K562 (cell line): ENCODE results near the gene ZNF778. TPM values are rescaled to one million over a fixed set of nuclear protein-coding genes. Genes with fewer than 3 reads are reported as not detected.

Experiments
- ATAC-seq: fragments of 200-7000 bp; cut with Tn5 transposase; 3 replicates; pipeline ENCODE4 v1.9.1; 2020; ENCODE audit warnings: moderate library complexity
- BruUV-seq: library from RNA; stranded (reverse); fragments of 400-500 nt; replicated peaks from 2 replicates; lab custom pipeline; 2021; lab: Mats Ljungman, UMichigan
- CTCF ChIA-PET: fragments of 300-600 bp; formaldehyde crosslinking; extraction: SDS; loops from one replicate; lab custom pipeline; 2021; ENCODE audit warnings: low intra/inter-chr PET ratio; lab: Yijun Ruan, JAX
- POLR2A ChIA-PET: fragments of 300-600, 350-650 bp; sonication (Branson Sonifier 250); formaldehyde crosslinking; extraction: SDS; loops from one replicate; lab custom pipeline; 2021; ENCODE audit warnings: antibody characterized with exemption, inconsistent platforms; lab: Yijun Ruan, JAX
- DNase-seq, 4 experiments: peaks; one replicate each; pipeline versions ENCODE4 v3.0.0 to v3.0.0-alpha.2; 2011 to 2018; ENCODE audit warnings: low spot score in 3 of 4, mixed read lengths in 3 of 4; ENCODE audit errors: extremely low read depth in 1 of 4
- FAIRE-seq: peaks from 2 replicates; lab custom pipeline; 2011; peaks lifted over from hg19 to GRCh38; lab: Jason Lieb, UNC
- H2AFZ ChIP-seq: 2 replicates; pipeline ENCODE4 v1.6.0; 2011; ENCODE audit warnings: low read depth, low read length, control low read depth, inconsistent platforms
- H3K27ac ChIP-seq: fragments of 200-600 bp; 3 replicates; pipeline ENCODE4 v1.8.0; 2011; ENCODE audit warnings: low read depth, mild to moderate bottlenecking, control low read depth, inconsistent platforms, low read length, moderate library complexity, mixed read lengths; ENCODE audit errors: extremely low read depth
- H3K27me3 ChIP-seq, 2 experiments: fragments of 300-600 bp in 1 of 2; 2 replicates in 1 of 2; 3 replicates in 1 of 2; pipeline versions ENCODE4 v1.6.0 to v1.8.0; 2011; ENCODE audit warnings: inconsistent platforms in 2 of 2, low read length in 2 of 2, mild to moderate bottlenecking in 1 of 2, mixed read lengths in 1 of 2, moderate library complexity in 1 of 2; ENCODE audit not compliant: control insufficient read depth in 2 of 2, insufficient read depth in 2 of 2
- H3K36me3 ChIP-seq: fragments of 300-600 bp; 3 replicates; pipeline ENCODE4 v1.8.0; 2011; ENCODE audit warnings: mild to moderate bottlenecking, low read length, inconsistent platforms; ENCODE audit not compliant: control insufficient read depth, insufficient read depth
- H3K4me1 ChIP-seq, 2 experiments: fragments of 200-600 bp in 1 of 2; replicated peaks in 1 of 2; 2 replicates in 1 of 2; 3 replicates in 1 of 2; pipeline versions ENCODE4 v1.5.1 to v1.8.0; 2011; ENCODE audit warnings: inconsistent platforms in 2 of 2, low read length in 2 of 2, mild to moderate bottlenecking in 1 of 2, mixed read lengths in 1 of 2, moderate library complexity in 1 of 2; ENCODE audit not compliant: control insufficient read depth in 2 of 2, insufficient read depth in 2 of 2
- H3K4me2 ChIP-seq: 2 replicates; pipeline ENCODE4 v1.6.1; 2011; ENCODE audit warnings: low read length, control low read depth, inconsistent platforms, mixed read lengths; ENCODE audit not compliant: insufficient read depth
- H3K4me3 ChIP-seq: fragments of 200-600 bp; sonication (generic), shearing (Covaris generic); 2 replicates; pipeline ENCODE4 v1.5.1; 2016; ENCODE audit warnings: control low read depth, inconsistent platforms
- H3K79me2 ChIP-seq: fragments of 200-600 bp; 3 replicates; pipeline ENCODE4 v1.8.0; 2011; ENCODE audit warnings: low read length, inconsistent platforms; ENCODE audit not compliant: control insufficient read depth, insufficient read depth
- H3K9ac ChIP-seq, 2 experiments: 2 replicates each; pipeline versions ENCODE4 v1.6.0 to v1.6.1; 2011; ENCODE audit warnings: low read depth in 2 of 2, low read length in 2 of 2, control low read depth in 1 of 2, inconsistent platforms in 1 of 2, mild to moderate bottlenecking in 1 of 2, mixed read lengths in 1 of 2; ENCODE audit not compliant: insufficient read depth in 1 of 2
- H3K9me1 ChIP-seq: one replicate; pipeline ENCODE4 v1.6.0; 2011; ENCODE audit warnings: inconsistent platforms, mild to moderate bottlenecking, low read length, moderate library complexity; ENCODE audit not compliant: control insufficient read depth, insufficient read depth
- H3K9me3 ChIP-seq: replicated peaks from 2 replicates; pipeline ENCODE4 v1.5.1; 2011; ENCODE audit warnings: low read depth, low read length, inconsistent platforms; ENCODE audit not compliant: control insufficient read depth, insufficient read depth
- H4K20me1 ChIP-seq: replicated peaks from 2 replicates; pipeline ENCODE4 v1.6.1; 2011; ENCODE audit warnings: low read length, inconsistent platforms, mixed read lengths; ENCODE audit not compliant: control insufficient read depth, insufficient read depth
- CBFA2T2 ChIP-seq: fragments of 450-650 bp; conservative IDR thresholded peaks from 2 replicates; pipeline ENCODE4 v1.6.1; 2017; ENCODE audit warnings: mild to moderate bottlenecking
- CBX1 ChIP-seq: sonication (generic); IDR thresholded peaks from 2 replicates; pipeline ENCODE4 v1.6.1; 2016; ENCODE audit warnings: antibody characterized with exemption, low read depth, mild to moderate bottlenecking
- ERF ChIP-seq: fragments of 450-650 bp; formaldehyde crosslinking; IDR thresholded peaks from 2 replicates; pipeline ENCODE4 v1.4.0; 2020; ENCODE audit warnings: mild to moderate bottlenecking, mixed read lengths
- KLF10 ChIP-seq: fragments of 250-450 bp; sonication (Bioruptor Pico); IDR thresholded peaks from 2 replicates; pipeline ENCODE4 v1.6.1; 2021; ENCODE audit warnings: matching md5 sums
- PHB ChIP-seq: fragments of 250-450 bp; sonication (Bioruptor Pico); IDR thresholded peaks from 2 replicates; pipeline ENCODE4 v1.5.0; 2021
- PHF20 ChIP-seq: fragments of 450-650 bp; IDR thresholded peaks from 2 replicates; pipeline ENCODE4 v1.6.1; 2018; ENCODE audit not compliant: partially characterized antibody
- PHF8 ChIP-seq: fragments of 200-600 bp; sonication (generic); IDR thresholded peaks from 2 replicates; pipeline ENCODE4 v1.6.1; 2012; ENCODE audit warnings: mixed run types, mild to moderate bottlenecking, inconsistent platforms, low read length, moderate library complexity, borderline replicate concordance
- PRMT5 ChIP-seq: sonication (generic); formaldehyde crosslinking; IDR thresholded peaks from 2 replicates; pipeline ENCODE4 v1.5.0; 2020; ENCODE audit warnings: missing genetic modification reagents
- VEZF1 ChIP-seq: fragments of 200-800 bp; sonication (Bioruptor generic); IDR thresholded peaks from 2 replicates; pipeline ENCODE4 v1.6.1; 2017; ENCODE audit warnings: missing genetic modification characterization, missing compliant biosample characterization
- ZBTB7A ChIP-seq: IDR thresholded peaks from 2 replicates; pipeline ENCODE4 v1.6.1; 2011; ENCODE audit warnings: low read depth, mild to moderate bottlenecking, low read length, moderate library complexity, borderline replicate concordance; ENCODE audit not compliant: control insufficient read depth
- ZBTB9 ChIP-seq: fragments of 450-650 bp; formaldehyde crosslinking; IDR thresholded peaks from 2 replicates; pipeline ENCODE4 v1.4.0; 2020; ENCODE audit warnings: mild to moderate bottlenecking, moderate library complexity
- ZNF263 ChIP-seq: sonication (generic); formaldehyde crosslinking; IDR thresholded peaks from 2 replicates; pipeline ENCODE4 v1.8.0; 2022; ENCODE audit warnings: mild to moderate bottlenecking, missing genetic modification reagents, borderline replicate concordance
- ZNF282 ChIP-seq: sonication (generic); formaldehyde crosslinking; IDR thresholded peaks from 2 replicates; pipeline ENCODE4 v1.8.1; 2023; ENCODE audit warnings: missing genetic modification reagents
- WGBS: fragments of 100-300 bp; shearing (Covaris generic); methylation state at CpG from one replicate; pipeline ENCODE4 v1.1.6; 2016; ENCODE audit warnings: low coverage, mixed read lengths; ENCODE audit not compliant: insufficient coverage; ENCODE audit errors: missing lambda C conversion rate; 5-methylcytosine and 5-hydroxymethylcytosine counted together
- in situ Hi-C: fragments of 300-500 bp; cut with MboI; formaldehyde crosslinking; loops from 4 replicates; pipeline ENCODE4 v1.15.0; 2018; ENCODE audit warnings: inconsistent platforms, mixed read lengths
- intact Hi-C: fragments of 100-400 bp; cut with micrococcal nuclease; formaldehyde crosslinking; loops from 2 replicates; pipeline ENCODE4 v1.14.2; 2022
- polyA plus RNA-seq, 8 experiments: library from polyadenylated mRNA; depleted of rRNA in 4 of 8; stranded (reverse) in 5 of 8; unstranded in 3 of 8; fragments of >200 nt; fragmentation: Nextera tagmentation in 2 of 8; fragmentation: Illumina TruSeq in 1 of 8; extraction: Ambion mirVana in 2 of 8; extraction: Trizol in 1 of 8; gene quantifications; 2 replicates each; pipeline versions ENCODE4 v1.2.1 to v1.2.3, GENCODE V29; 2011 to 2014; ENCODE audit warnings: inconsistent platforms in 1 of 8, missing spikeins in 1 of 8
- total RNA-seq, 7 experiments: library from RNA; depleted of rRNA in 6 of 7; stranded (reverse); fragments of >200 nt in 6 of 7; fragmentation: Illumina TruSeq in 2 of 7; extraction: Trizol in 2 of 7; gene quantifications; 2 replicates each; pipeline versions ENCODE4 v1.2.1 to v1.2.3, GENCODE V29; 2011 to 2021; ENCODE audit warnings: low replicate concordance in 1 of 7
- TF ChIP-seq, protein P1 (sequence below), 2 experiments: IDR thresholded peaks; 2 replicates each; pipeline ENCODE4 v1.6.1; 2011; ENCODE audit warnings: borderline replicate concordance in 1 of 2, control low read depth in 1 of 2, low read depth in 1 of 2, low read length in 1 of 2, mild to moderate bottlenecking in 1 of 2, mixed read lengths in 1 of 2, moderate library complexity in 1 of 2; ENCODE audit not compliant: insufficient read depth in 1 of 2, insufficient read length in 1 of 2, poor library complexity in 1 of 2, severe bottlenecking in 1 of 2; ENCODE audit errors: extremely low read depth in 1 of 2
- TF ChIP-seq, protein P2 (sequence below): IDR thresholded peaks from 2 replicates; pipeline ENCODE4 v1.6.1; 2011; ENCODE audit not compliant: insufficient read length; ENCODE audit errors: extremely low read depth
- TF ChIP-seq, protein P3 (sequence below): sonication (generic); formaldehyde crosslinking; IDR thresholded peaks from 2 replicates; pipeline ENCODE4 v1.8.1; 2022; ENCODE audit warnings: missing genetic modification reagents

ZNF778 gene
- total and polyA plus RNA-seq, 9 of the 15 experiments (the other 6 are each of a cell fraction or from before 2014, with no cell fraction given): 0.70 to 60.6 (median 7.5) TPM

DNA sequence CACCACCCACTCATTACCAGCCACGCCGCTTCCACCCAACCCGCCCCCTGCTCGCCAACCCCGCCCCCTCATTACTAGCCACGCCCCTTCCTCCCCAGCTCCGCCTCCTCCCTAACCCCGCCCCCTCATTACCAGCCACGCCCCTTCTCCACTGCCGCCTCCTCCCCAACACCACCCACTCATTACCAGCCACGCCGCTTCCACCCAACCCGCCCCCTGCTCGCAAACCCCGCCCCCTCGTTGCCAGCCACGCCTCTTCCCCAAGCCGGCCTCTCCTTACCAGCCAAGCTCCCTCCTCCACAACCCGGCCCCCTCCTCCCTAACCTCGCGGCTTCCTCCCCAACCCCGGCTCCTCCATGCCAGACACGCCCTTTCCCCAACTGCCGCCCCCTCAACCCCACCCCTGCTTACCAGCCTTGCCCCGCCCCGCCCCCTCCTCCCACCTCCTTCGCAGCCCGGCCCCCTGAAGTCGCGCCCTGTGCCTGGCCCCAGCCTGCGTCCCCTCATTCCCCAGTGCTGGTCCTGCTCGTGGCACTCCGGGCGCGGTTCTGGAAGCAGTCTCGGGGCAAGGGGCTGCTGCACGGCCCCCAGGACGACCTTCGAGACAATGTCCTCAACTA, 24.4 kb upstream of the ZNF778 start:
- peaks cover 0 to 66% of the 10 kb centered on the region in 2 experiments; a peak in 4 of 5 replicates for H3K4me1 ChIP-seq

More for the DNA sequence above, 24.4 kb upstream of the ZNF778 start:
- Histone ChIP-seq H3K9ac (peak overlapping the region in 1 of 2 experiments; percentile 55; a peak in 1 of 4 replicates), H3K27me3 (peaks cover 0 to 14% of the 10 kb centered on the region in 2 experiments; a peak in 1 of 5 replicates), H3K4me2 (peak overlapping the region; percentile 64), H3K4me3 (peak overlapping the region; percentile 19), H3K27ac (no peak overlapping the region), H2AFZ (peak overlapping the region; percentile 66; the same call in 1 of the 2 replicates), H3K9me3 (no peaks in the 10 kb centered on the region), H3K79me2 (no peaks in the 10 kb centered on the region), H3K9me1 (no peaks in the 10 kb centered on the region), H4K20me1 (no peaks in the 10 kb centered on the region), H3K36me3 (no peaks in the 10 kb centered on the region)
- peak; percentile 98 for FAIRE-seq
- peak; percentile 90 for TF ChIP-seq ZNF263
- TF ChIP-seq KLF10 (CRISPR knock-in tag): no peak
- no peak for TF ChIP-seq CBX1
- no peak for TF ChIP-seq CBFA2T2
- no peak for TF ChIP-seq ERF (CRISPR knock-in tag)
- TF ChIP-seq PRMT5 (CRISPR knock-in tag): no peak
- peak; percentile 75 for TF ChIP-seq VEZF1
- no peak for TF ChIP-seq PHF20
- TF ChIP-seq, protein P1, sequence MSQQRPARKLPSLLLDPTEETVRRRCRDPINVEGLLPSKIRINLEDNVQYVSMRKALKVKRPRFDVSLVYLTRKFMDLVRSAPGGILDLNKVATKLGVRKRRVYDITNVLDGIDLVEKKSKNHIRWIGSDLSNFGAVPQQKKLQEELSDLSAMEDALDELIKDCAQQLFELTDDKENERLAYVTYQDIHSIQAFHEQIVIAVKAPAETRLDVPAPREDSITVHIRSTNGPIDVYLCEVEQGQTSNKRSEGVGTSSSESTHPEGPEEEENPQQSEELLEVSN (IDR thresholded peaks at IDR 0.05; ENCODE audit: borderline replicate concordance in 1 of 2, extremely low read depth in 1 of 2, insufficient read depth in 1 of 2, insufficient read length in 1 of 2, low read depth in 1 of 2, low read length in 1 of 2, poor library complexity in 1 of 2, severe bottlenecking in 1 of 2): peak in 1 of 2 experiments; percentile 6
- TF ChIP-seq ZBTB9 (CRISPR knock-in tag): no peak
- peak; percentile 46; the same call in 1 of the 2 replicates for TF ChIP-seq ZBTB7A
- TF ChIP-seq, protein P2, sequence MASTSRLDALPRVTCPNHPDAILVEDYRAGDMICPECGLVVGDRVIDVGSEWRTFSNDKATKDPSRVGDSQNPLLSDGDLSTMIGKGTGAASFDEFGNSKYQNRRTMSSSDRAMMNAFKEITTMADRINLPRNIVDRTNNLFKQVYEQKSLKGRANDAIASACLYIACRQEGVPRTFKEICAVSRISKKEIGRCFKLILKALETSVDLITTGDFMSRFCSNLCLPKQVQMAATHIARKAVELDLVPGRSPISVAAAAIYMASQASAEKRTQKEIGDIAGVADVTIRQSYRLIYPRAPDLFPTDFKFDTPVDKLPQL: no peak
- no peak for TF ChIP-seq PHB (CRISPR knock-in tag)
- peak; percentile 10; the same call in 1 of the 2 replicates for TF ChIP-seq PHF8
- no peak for TF ChIP-seq ZNF282 (CRISPR knock-in tag)
- TF ChIP-seq, protein P3, sequence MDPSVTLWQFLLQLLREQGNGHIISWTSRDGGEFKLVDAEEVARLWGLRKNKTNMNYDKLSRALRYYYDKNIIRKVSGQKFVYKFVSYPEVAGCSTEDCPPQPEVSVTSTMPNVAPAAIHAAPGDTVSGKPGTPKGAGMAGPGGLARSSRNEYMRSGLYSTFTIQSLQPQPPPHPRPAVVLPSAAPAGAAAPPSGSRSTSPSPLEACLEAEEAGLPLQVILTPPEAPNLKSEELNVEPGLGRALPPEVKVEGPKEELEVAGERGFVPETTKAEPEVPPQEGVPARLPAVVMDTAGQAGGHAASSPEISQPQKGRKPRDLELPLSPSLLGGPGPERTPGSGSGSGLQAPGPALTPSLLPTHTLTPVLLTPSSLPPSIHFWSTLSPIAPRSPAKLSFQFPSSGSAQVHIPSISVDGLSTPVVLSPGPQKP: no peak
- DNase-seq: peak; percentile 93 to 96 (median 96)
- WGBS: 1% methylated on average over 12 of the region's 39 CpGs
- CTCF ChIA-PET: no interaction called here
- BruUV-seq: no TSS peak
- peak; percentile 92 for ATAC-seq
- POLR2A ChIA-PET: interaction anchor here (0.5 to 1.6 kb wide), 3 partner anchors 16 to 438 kb away, joined by 3 to 7 read pairs (median 4); partner anchors contain the start of gene APRT
- in situ Hi-C loops (no loop called here), intact Hi-C loops (no loop called here)
